ENCODE results near the gene HSPD1.

HSPD1 gene

DNA sequence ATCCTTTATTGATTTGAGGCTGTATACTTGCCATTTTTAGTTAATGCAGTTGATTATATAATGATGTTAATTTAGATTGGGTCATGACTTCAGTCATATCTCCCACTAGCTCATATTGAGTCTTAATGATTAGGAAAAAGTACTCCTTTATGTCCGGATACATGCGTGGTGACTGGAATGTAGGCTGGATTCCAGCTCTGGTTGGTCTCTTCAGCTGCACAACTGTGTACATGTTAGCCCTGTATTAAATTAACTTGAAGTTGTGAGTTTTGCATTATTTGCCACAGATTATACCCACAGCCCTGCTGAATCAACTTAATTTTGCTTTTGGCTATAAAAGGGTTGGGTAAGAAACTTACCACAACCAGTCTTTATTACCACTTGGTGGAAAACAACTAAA is 38.8 kb upstream of the HSPD1 start (continued):
- TF ChIP-seq, protein P1, sequence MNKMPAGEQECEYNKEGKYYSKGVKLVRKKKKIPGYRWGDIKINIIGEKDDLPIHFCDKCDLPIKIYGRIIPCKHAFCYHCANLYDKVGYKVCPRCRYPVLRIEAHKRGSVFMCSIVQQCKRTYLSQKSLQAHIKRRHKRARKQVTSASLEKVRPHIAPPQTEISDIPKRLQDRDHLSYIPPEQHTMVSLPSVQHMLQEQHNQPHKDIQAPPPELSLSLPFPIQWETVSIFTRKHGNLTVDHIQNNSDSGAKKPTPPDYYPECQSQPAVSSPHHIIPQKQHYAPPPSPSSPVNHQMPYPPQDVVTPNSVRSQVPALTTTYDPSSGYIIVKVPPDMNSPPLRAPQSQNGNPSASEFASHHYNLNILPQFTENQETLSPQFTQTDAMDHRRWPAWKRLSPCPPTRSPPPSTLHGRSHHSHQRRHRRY (tag by site-specific recombination; IDR thresholded peaks at IDR 0.05), result no peak
- TF ChIP-seq ZFP69B (tag by site-specific recombination; IDR thresholded peaks at IDR 0.05) (no peak), ZNF571 (tag by site-specific recombination; IDR thresholded peaks at IDR 0.05) (no peak), ZNF843 (tag by site-specific recombination; IDR thresholded peaks at IDR 0.05) (no peak)

DNA sequence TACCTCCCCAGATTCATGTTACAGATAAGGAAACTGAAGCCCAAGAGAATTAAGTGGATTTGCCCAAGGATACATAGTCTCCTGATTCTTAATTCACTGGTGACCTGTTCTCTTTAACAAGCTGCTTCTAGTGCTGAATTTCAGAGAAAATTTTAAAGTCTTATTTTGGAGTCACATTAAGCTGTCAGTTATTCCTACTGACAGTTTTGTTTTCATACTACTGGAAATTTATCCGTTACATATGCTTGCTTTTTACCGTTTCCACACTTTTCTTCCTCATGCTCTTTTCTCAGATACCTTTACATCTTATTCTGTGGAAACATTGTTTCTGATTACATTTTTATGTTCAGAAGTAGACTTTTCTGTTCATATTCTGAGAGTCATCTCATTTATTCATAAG is 17.5 kb upstream of the HSPD1 start:
- Histone ChIP-seq H3K27ac (ENCODE audit: extremely low read depth, low read depth, low read length) (no peak overlapping the region), H3K4me3 (ENCODE audit: low read depth, low read length) (peak overlapping the region; percentile 99), H3K36me3 (ENCODE audit: control insufficient read depth in 2 of 2, insufficient read depth in 1 of 2, low read length in 2 of 2) (peaks cover 0 to 8% of the 10 kb centered on the region in 2 experiments; a peak in 2 of 3 replicates), H3K9me3 (ENCODE audit: control insufficient read depth, insufficient read depth, low read depth, low read length) (no peaks in the 10 kb centered on the region), H3K4me1 (ENCODE audit: control insufficient read depth, insufficient read depth, low read length) (peaks cover 2% of the 10 kb centered on the region; the same call in 1 of the 2 replicates)
- CTCF ChIA-PET, result interaction anchor here (0.6 to 1.2 kb wide), 2 partner anchors 17 to 57 kb away, joined by 4 to 5 read pairs; partner anchors contain the start of genes HSPD1 and HSPE1
- POLR2A ChIA-PET, result interaction anchor here (0.6 to 6.0 kb wide), 3 partner anchors 17 to 65 kb away, joined by 3 to 85 read pairs (median 13); partner anchors contain the start of genes COQ10B, HSPD1 and HSPE1
- no peak for TF ChIP-seq ZNF837 (tag by site-specific recombination; IDR thresholded peaks at IDR 0.05)
- no peak for TF ChIP-seq GLIS1 (tag by site-specific recombination; IDR thresholded peaks at IDR 0.05)

DNA sequence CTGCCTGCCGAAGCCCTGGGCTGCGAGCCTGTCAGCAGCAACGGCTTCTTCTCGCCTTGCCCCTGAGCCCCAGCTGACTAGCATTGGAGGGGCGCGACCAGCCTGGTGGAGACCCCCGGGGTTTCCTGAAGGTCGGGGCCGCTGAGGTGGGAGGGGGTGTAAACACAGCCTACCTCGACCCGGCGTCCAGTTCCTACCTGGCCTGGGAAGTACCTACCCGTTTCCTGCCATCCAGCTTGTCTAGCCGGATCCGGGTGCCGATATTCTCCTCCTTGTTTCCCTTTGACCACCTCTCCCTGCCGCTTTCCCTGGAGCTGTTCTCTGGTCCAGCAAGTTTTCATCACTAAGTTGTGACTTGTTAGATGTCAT is 16.7 kb upstream of the HSPD1 start:
- POLR2A ChIA-PET, result interaction anchor here (1.1 to 6.0 kb wide), 9 partner anchors 8 to 266 kb away, joined by 3 to 85 read pairs (median 6); partner anchors contain the start of genes COQ10B, HSPD1, HSPE1 and MARS2
- peaks cover 2% of the 10 kb centered on the region; the same call in 1 of the 2 replicates for H3K4me1 ChIP-seq (ENCODE audit: control insufficient read depth, insufficient read depth, low read length)
- CTCF ChIA-PET, result interaction anchor here (1.2 kb wide), 1 partner anchor 16 kb away, joined by 4 read pairs; the partner anchor contains the start of genes HSPD1 and HSPE1
- peaks cover 0 to 8% of the 10 kb centered on the region in 2 experiments; a peak in 2 of 3 replicates for H3K36me3 ChIP-seq (ENCODE audit: control insufficient read depth in 2 of 2, insufficient read depth in 1 of 2, low read length in 2 of 2)
- H3K27ac ChIP-seq (ENCODE audit: extremely low read depth, low read depth, low read length), result peak overlapping the region; percentile 87
- TF ChIP-seq GLIS2 (tag by site-specific recombination; IDR thresholded peaks at IDR 0.05), result no peak
- no peak for TF ChIP-seq ZNF544 (tag by site-specific recombination; IDR thresholded peaks at IDR 0.05)
- TF ChIP-seq ZNF830 (tag by site-specific recombination; IDR thresholded peaks at IDR 0.05; ENCODE audit: low read depth), result no peak
- no peak for TF ChIP-seq ZNF416 (tag by site-specific recombination; IDR thresholded peaks at IDR 0.05)
- TF ChIP-seq, protein P2, sequence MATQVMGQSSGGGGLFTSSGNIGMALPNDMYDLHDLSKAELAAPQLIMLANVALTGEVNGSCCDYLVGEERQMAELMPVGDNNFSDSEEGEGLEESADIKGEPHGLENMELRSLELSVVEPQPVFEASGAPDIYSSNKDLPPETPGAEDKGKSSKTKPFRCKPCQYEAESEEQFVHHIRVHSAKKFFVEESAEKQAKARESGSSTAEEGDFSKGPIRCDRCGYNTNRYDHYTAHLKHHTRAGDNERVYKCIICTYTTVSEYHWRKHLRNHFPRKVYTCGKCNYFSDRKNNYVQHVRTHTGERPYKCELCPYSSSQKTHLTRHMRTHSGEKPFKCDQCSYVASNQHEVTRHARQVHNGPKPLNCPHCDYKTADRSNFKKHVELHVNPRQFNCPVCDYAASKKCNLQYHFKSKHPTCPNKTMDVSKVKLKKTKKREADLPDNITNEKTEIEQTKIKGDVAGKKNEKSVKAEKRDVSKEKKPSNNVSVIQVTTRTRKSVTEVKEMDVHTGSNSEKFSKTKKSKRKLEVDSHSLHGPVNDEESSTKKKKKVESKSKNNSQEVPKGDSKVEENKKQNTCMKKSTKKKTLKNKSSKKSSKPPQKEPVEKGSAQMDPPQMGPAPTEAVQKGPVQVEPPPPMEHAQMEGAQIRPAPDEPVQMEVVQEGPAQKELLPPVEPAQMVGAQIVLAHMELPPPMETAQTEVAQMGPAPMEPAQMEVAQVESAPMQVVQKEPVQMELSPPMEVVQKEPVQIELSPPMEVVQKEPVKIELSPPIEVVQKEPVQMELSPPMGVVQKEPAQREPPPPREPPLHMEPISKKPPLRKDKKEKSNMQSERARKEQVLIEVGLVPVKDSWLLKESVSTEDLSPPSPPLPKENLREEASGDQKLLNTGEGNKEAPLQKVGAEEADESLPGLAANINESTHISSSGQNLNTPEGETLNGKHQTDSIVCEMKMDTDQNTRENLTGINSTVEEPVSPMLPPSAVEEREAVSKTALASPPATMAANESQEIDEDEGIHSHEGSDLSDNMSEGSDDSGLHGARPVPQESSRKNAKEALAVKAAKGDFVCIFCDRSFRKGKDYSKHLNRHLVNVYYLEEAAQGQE (tag by site-specific recombination; IDR thresholded peaks at IDR 0.05), result peak; percentile 92
- TF ChIP-seq SP2 (tag by site-specific recombination; IDR thresholded peaks at IDR 0.05), result no peak
- TF ChIP-seq IKZF3 (tag by site-specific recombination; IDR thresholded peaks at IDR 0.05), result no peak
- no peak for TF ChIP-seq ZNF138 (tag by site-specific recombination; IDR thresholded peaks at IDR 0.05; ENCODE audit: borderline replicate concordance)
- TF ChIP-seq, protein P3, sequence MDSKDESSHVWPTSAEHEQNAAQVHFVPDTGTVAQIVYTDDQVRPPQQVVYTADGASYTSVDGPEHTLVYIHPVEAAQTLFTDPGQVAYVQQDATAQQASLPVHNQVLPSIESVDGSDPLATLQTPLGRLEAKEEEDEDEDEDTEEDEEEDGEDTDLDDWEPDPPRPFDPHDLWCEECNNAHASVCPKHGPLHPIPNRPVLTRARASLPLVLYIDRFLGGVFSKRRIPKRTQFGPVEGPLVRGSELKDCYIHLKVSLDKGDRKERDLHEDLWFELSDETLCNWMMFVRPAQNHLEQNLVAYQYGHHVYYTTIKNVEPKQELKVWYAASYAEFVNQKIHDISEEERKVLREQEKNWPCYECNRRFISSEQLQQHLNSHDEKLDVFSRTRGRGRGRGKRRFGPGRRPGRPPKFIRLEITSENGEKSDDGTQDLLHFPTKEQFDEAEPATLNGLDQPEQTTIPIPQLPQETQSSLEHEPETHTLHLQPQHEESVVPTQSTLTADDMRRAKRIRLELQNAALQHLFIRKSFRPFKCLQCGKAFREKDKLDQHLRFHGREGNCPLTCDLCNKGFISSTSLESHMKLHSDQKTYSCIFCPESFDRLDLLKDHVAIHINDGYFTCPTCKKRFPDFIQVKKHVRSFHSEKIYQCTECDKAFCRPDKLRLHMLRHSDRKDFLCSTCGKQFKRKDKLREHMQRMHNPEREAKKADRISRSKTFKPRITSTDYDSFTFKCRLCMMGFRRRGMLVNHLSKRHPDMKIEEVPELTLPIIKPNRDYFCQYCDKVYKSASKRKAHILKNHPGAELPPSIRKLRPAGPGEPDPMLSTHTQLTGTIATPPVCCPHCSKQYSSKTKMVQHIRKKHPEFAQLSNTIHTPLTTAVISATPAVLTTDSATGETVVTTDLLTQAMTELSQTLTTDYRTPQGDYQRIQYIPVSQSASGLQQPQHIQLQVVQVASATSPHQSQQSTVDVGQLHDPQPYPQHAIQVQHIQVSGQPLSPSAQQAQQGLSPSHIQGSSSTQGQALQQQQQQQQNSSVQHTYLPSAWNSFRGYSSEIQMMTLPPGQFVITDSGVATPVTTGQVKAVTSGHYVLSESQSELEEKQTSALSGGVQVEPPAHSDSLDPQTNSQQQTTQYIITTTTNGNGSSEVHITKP (tag by site-specific recombination; IDR thresholded peaks at IDR 0.05), result no peak
- H3K4me3 ChIP-seq (ENCODE audit: low read depth, low read length), result peak overlapping the region; percentile 99
- no peaks in the 10 kb centered on the region for H3K9me3 ChIP-seq (ENCODE audit: control insufficient read depth, insufficient read depth, low read depth, low read length)
